ENCODE data around the gene TCFL5.
A peak's percentile ranks its signal among the peaks of the same experiment; 100 is the strongest.

The TCFL5 gene

GRCh38 chr20:62839816-62840215 is 21.8 kb downstream of the TCFL5 start (continued):
- TF ChIP-seq ZSCAN5A (tag by site-specific recombination; IDR thresholded peaks at IDR 0.05): no peak
- peak; percentile 48; the same call in 1 of the 2 replicates for TF ChIP-seq HIC1 (tag by site-specific recombination; IDR thresholded peaks at IDR 0.05)
- no peak for TF ChIP-seq ZNF354C (tag by site-specific recombination; IDR thresholded peaks at IDR 0.05; ENCODE audit: borderline replicate concordance, low read depth)
- no peak for TF ChIP-seq ZNF140 (tag by site-specific recombination; IDR thresholded peaks at IDR 0.05)
- no peak for TF ChIP-seq HOXD13 (CRISPR knock-in tag; IDR thresholded peaks at IDR 0.05; ENCODE audit: borderline replicate concordance)
- TF ChIP-seq ZNF398 (tag by site-specific recombination; IDR thresholded peaks at IDR 0.05): peak; percentile 36; the same call in 1 of the 2 replicates

GRCh38 chr20:62839261-62839660 is 22.4 kb downstream of the TCFL5 start:
- POLR2A ChIA-PET: no interaction called here
- H3K4me1 ChIP-seq (ENCODE audit: control insufficient read depth, insufficient read depth, low read length): 0 out of 2 replicates have a peak, but pooled peaks cover 3% of the 10 kb centered on the region
- CTCF ChIA-PET: interaction anchor here (1.4 kb wide), 1 partner anchor 170 kb away, joined by 6 read pairs; no protein-coding TSS in a partner anchor

More at GRCh38 chr20:62839261-62839660, 22.4 kb downstream of the TCFL5 start:
- no peaks in the 10 kb centered on the region for H3K9me3 ChIP-seq (ENCODE audit: control insufficient read depth, insufficient read depth, low read depth, low read length)
- no peak overlapping the region for H3K27ac ChIP-seq (ENCODE audit: extremely low read depth, low read depth, low read length)
- no peak overlapping the region for H3K4me3 ChIP-seq (ENCODE audit: low read depth, low read length)
- TF ChIP-seq HOXC10 (CRISPR knock-in tag; IDR thresholded peaks at IDR 0.05) (no peak), PRDM4 (tag by site-specific recombination; IDR thresholded peaks at IDR 0.05) (no peak), KLF7 (tag by site-specific recombination; IDR thresholded peaks at IDR 0.05; ENCODE audit: borderline replicate concordance) (no peak), ZNF660 (tag by site-specific recombination; IDR thresholded peaks at IDR 0.05) (no peak), ZNF626 (tag by site-specific recombination; IDR thresholded peaks at IDR 0.05) (no peak), ZNF391 (tag by site-specific recombination; IDR thresholded peaks at IDR 0.05; ENCODE audit: borderline replicate concordance, low read depth) (no peak), ZNF239 (tag by site-specific recombination; IDR thresholded peaks at IDR 0.05) (no peak), ZNF571 (tag by site-specific recombination; IDR thresholded peaks at IDR 0.05) (no peak), KLF8 (tag by site-specific recombination; IDR thresholded peaks at IDR 0.05) (no peak), ZNF785 (tag by site-specific recombination; IDR thresholded peaks at IDR 0.05) (no peak), ZNF658 (tag by site-specific recombination; IDR thresholded peaks at IDR 0.05) (no peak), PRDM1 (tag by site-specific recombination; IDR thresholded peaks at IDR 0.05) (no peak)
- H3K36me3 ChIP-seq (ENCODE audit: control insufficient read depth in 2 of 2, insufficient read depth in 1 of 2, low read length in 2 of 2): peaks cover 0 to 44% of the 10 kb centered on the region in 2 experiments; a peak in 2 of 3 replicates
